Activated CD8-positive, alpha-beta memory T cell treated with anti-CD3 and anti-CD28 coated beads, Interleukin-2, amount 10 ng/mL, durations not matched to agents 7 days and 5 days (primary cell): ENCODE data around the gene JAKMIP1. TPM values are rescaled to one million over a fixed set of nuclear protein-coding genes. Genes with fewer than 3 reads are reported as not detected.

Experiments
- ATAC-seq: fragments of 150-1000 bp; cut with Tn5 transposase; one replicate; pipeline ENCODE4 v1.10.0; 2021; ENCODE audit warnings: moderate library complexity
- CTCF ChIA-PET: fragments of 350-600 bp; sonication (Branson Sonifier 250); formaldehyde crosslinking; loops from one replicate; lab custom pipeline; 2021; ENCODE audit warnings: antibody characterized with exemption; lab: Charles Lee
- DNase-seq: peaks from one replicate; pipeline ENCODE4 v3.0.0-alpha.2; 2020
- H3K27ac Mint-ChIP-seq: one replicate; pipeline ENCODE4 v1.8.0; 2021; ENCODE audit warnings: mild to moderate bottlenecking, mixed read lengths
- H3K27me3 Mint-ChIP-seq: one replicate; pipeline ENCODE4 v1.8.0; 2021; ENCODE audit warnings: mixed read lengths
- H3K36me3 Mint-ChIP-seq: one replicate; pipeline ENCODE4 v1.8.0; 2021; ENCODE audit warnings: mild to moderate bottlenecking, mixed read lengths
- H3K4me1 Mint-ChIP-seq: one replicate; pipeline ENCODE4 v1.8.0; 2021; ENCODE audit warnings: mixed read lengths
- H3K4me3 Mint-ChIP-seq: one replicate; pipeline ENCODE4 v1.8.0; 2021; ENCODE audit warnings: mild to moderate bottlenecking, moderate library complexity, mixed read lengths
- H3K9me3 Mint-ChIP-seq: one replicate; pipeline ENCODE4 v1.8.0; 2022; ENCODE audit warnings: low read depth, mixed read lengths
- total RNA-seq, 2 experiments: library from RNA; stranded (reverse); gene quantifications; one replicate each; pipeline ENCODE4 v1.2.3, GENCODE V29; 2021

The JAKMIP1 gene
- total RNA-seq, 2 experiments from 2014 or later, result 41.7 to 57.8 TPM

DNA sequence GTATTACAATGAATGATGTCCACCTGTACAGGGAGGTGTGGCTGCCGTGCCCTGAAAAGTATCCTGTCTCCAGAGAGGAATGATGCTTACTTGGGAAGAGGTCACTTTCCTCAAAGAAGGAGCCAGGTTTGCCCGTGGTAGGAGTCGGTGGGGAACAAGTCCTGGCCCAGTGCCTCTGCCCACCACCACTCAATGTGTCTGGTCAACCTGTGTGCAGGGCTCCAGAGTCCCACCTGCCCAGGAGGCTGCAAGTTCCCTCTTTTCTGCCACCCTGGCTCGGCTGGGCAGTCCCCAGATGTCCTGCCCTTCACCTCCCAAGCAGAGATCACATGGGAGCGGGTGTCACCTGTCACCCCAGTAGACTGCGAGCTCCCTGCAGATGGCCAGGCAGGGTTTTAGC, 106.7 kb downstream of the JAKMIP1 start:
- no peaks in the 10 kb centered on the region for H3K27me3 Mint-ChIP-seq
- no peak overlapping the region for H3K4me3 Mint-ChIP-seq
- CTCF ChIA-PET, result interaction anchor here (1.3 kb wide), 1 partner anchor 17 kb away, joined by 3 read pairs; no protein-coding TSS in a partner anchor
- H3K36me3 Mint-ChIP-seq, result peaks cover 10% of the 10 kb centered on the region
- no peak overlapping the region for H3K27ac Mint-ChIP-seq
- DNase-seq (no peak), ATAC-seq (no peak)
- no peaks in the 10 kb centered on the region for H3K9me3 Mint-ChIP-seq
- peaks cover 37% of the 10 kb centered on the region for H3K4me1 Mint-ChIP-seq

DNA sequence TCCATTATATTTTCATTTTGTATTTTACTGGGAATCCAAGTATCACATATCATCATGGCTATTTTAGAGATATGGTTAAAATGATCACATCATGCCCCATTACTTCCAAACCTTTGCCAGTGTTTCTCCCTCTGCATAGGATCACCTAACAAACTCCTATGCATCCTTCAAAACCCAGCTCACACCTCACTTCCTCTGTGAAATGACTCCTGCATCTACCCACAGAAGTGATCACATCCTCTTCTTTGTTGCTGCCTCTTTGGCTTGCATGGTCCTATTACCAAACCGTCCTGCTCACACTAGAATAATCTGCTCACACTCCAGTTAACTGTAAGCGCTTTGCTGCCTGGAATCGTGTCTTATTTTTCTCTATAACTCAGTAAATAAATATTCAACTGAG, 107.4 kb downstream of the JAKMIP1 start:
- H3K27me3 Mint-ChIP-seq, result no peaks in the 10 kb centered on the region
- no peak overlapping the region for H3K4me3 Mint-ChIP-seq
- DNase-seq (no peak), ATAC-seq (no peak)
- CTCF ChIA-PET, result interaction anchor here (1.3 kb wide), 1 partner anchor 16 kb away, joined by 3 read pairs; no protein-coding TSS in a partner anchor
- peaks cover 10% of the 10 kb centered on the region for H3K36me3 Mint-ChIP-seq
- no peaks in the 10 kb centered on the region for H3K9me3 Mint-ChIP-seq
- H3K4me1 Mint-ChIP-seq, result peaks cover 37% of the 10 kb centered on the region
- no peak overlapping the region for H3K27ac Mint-ChIP-seq

DNA sequence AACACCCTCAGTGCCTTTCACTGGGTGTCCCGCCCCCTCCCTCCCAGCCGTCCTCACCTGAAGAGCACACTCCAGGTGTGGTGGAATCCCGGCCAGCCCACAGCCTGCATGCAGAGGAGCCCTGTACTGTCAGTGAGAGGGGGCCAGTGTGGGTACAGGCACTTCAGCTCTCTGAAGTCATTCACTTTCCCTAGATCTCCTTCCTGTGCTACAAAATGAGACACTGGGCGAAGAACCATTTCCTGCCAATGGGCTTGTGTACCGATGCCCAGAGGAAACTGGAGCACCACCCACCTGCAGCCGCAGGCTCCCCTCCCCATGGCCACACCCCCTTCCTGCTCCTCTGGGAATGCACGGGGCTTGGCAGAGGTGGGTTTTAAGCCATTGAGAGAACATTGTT, 108.2 kb downstream of the JAKMIP1 start:
- Mint-ChIP-seq H3K9me3 (no peaks in the 10 kb centered on the region), H3K4me3 (no peak overlapping the region), H3K27ac (no peak overlapping the region), H3K4me1 (peaks cover 37% of the 10 kb centered on the region), H3K36me3 (peaks cover 6% of the 10 kb centered on the region), H3K27me3 (no peaks in the 10 kb centered on the region)
- ATAC-seq (peak; percentile 68), DNase-seq (peak; percentile 55)
- CTCF ChIA-PET, result interaction anchor here (1.3 kb wide), 1 partner anchor 159 kb away, joined by 4 read pairs; no protein-coding TSS in a partner anchor

DNA sequence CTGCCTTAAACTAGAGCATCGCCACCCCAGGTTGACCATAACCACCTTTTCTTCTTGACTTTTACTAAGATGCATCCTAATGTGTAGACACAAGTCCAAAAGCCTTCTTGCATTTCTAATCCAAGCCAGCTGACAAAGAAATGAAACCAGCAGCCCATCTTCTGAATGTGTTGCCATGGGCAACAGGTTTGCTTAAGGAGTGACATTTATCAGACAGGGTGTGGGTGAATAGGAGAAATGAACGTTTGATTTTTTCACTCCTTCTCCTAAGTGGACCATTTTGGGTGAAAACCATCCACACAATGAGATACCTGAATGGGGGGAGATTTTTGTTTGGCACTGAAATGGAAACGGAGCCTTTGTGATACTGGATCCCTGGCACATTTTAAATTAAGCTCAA, 109.4 kb downstream of the JAKMIP1 start:
- no peak overlapping the region for H3K4me3 Mint-ChIP-seq
- DNase-seq (no peak), ATAC-seq (no peak)
- CTCF ChIA-PET, result interaction anchor here (1.3 kb wide), 1 partner anchor 160 kb away, joined by 4 read pairs; no protein-coding TSS in a partner anchor
- H3K9me3 Mint-ChIP-seq, result no peaks in the 10 kb centered on the region
- H3K36me3 Mint-ChIP-seq, result peaks cover 6% of the 10 kb centered on the region
- H3K27ac Mint-ChIP-seq, result no peak overlapping the region
- peaks cover 37% of the 10 kb centered on the region for H3K4me1 Mint-ChIP-seq
- H3K27me3 Mint-ChIP-seq, result no peaks in the 10 kb centered on the region

DNA sequence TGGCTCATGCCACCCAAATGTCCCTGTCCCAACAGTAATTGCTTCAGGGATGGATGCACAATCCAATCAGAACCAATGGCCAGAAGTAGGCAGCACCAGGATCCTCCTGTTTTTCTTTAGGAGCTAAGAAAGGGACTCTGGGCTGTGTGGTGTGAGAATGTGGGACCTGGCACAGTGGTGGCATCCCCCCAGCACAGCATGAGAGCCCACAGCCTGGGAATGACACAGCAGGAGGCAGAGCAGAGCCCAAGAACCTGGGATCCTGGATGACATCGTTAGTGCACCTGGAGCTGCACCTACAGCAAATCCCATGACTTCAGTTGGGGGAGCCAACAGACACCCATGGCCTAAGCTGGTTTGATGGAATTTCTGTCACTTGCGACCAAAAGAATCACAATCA, 111.4 kb downstream of the JAKMIP1 start:
- ATAC-seq (no peak), DNase-seq (no peak)
- Mint-ChIP-seq H3K36me3 (peaks cover 10% of the 10 kb centered on the region), H3K27me3 (no peaks in the 10 kb centered on the region), H3K9me3 (no peaks in the 10 kb centered on the region), H3K4me3 (no peak overlapping the region), H3K27ac (no peak overlapping the region), H3K4me1 (peaks cover 31% of the 10 kb centered on the region)
- CTCF ChIA-PET, result interaction anchor here (1.9 kb wide), 1 partner anchor 91 kb away, joined by 4 read pairs; no protein-coding TSS in a partner anchor

DNA sequence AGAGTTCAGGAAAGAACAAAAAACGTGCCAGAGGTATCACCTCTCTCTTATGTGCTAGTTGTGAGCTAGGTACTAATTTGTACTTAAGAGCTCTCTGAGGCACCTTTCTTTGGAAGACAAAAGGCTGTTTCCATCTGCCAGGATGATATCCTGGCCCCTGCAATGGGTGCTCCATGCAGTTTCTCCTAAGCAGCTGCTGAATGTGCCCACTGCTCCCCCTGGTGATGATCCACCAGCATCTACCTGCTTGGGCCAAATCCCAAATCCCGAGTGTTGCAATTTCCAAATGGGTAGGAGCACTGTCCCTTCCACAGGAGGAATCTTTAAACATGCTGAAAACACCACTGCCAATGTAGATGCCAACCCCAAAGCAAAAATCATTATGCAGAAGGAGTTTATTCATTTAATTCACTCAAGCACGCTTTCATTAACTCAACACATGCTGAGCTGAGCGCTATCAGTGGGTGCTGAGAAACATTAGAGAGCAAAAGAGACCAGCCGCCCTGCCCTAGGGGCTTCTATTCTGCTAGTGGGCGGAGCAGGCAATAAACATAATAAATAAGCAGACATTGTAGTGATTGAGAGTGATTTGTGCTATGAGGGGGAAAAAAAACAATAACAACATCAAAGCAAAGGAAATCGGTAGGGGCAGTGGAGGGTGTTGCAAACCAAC, 112.5 kb downstream of the JAKMIP1 start:
- no peak for ATAC-seq

DNA sequence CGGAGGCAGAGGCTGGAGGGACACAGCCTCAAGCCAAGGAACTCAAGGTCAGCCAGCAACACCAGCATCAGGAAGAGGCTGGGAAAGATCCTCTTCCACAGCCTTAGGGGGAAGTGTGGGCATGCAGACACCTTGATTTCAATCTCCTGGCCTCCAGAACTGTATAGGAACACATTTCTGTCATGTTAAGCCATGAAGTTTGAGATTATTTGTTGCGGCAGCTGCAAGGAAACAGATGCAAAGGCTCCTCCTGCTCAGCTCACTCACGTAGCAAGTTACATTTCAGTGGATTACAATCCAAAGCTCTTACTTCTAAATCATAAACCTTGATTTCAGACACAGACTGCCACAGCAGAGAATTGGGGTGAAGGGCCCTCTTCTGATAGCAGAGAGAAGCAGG, 113.5 kb downstream of the JAKMIP1 start:
- DNase-seq (no peak), ATAC-seq (no peak)
- Mint-ChIP-seq H3K36me3 (peaks cover 16% of the 10 kb centered on the region), H3K4me1 (peaks cover 11% of the 10 kb centered on the region), H3K4me3 (no peak overlapping the region), H3K9me3 (no peaks in the 10 kb centered on the region), H3K27ac (no peak overlapping the region), H3K27me3 (no peaks in the 10 kb centered on the region)
- CTCF ChIA-PET, result no interaction called here

More for the DNA sequence above, 112.5 kb downstream of the JAKMIP1 start:
- Mint-ChIP-seq H3K4me1 (peaks cover 21% of the 10 kb centered on the region), H3K36me3 (peaks cover 9% of the 10 kb centered on the region), H3K9me3 (no peaks in the 10 kb centered on the region), H3K27me3 (no peaks in the 10 kb centered on the region), H3K27ac (no peak overlapping the region), H3K4me3 (no peak overlapping the region)
- CTCF ChIA-PET, result interaction anchor here (1.9 kb wide), 1 partner anchor 89 kb away, joined by 4 read pairs; no protein-coding TSS in a partner anchor
- DNase-seq, result no peak

DNA sequence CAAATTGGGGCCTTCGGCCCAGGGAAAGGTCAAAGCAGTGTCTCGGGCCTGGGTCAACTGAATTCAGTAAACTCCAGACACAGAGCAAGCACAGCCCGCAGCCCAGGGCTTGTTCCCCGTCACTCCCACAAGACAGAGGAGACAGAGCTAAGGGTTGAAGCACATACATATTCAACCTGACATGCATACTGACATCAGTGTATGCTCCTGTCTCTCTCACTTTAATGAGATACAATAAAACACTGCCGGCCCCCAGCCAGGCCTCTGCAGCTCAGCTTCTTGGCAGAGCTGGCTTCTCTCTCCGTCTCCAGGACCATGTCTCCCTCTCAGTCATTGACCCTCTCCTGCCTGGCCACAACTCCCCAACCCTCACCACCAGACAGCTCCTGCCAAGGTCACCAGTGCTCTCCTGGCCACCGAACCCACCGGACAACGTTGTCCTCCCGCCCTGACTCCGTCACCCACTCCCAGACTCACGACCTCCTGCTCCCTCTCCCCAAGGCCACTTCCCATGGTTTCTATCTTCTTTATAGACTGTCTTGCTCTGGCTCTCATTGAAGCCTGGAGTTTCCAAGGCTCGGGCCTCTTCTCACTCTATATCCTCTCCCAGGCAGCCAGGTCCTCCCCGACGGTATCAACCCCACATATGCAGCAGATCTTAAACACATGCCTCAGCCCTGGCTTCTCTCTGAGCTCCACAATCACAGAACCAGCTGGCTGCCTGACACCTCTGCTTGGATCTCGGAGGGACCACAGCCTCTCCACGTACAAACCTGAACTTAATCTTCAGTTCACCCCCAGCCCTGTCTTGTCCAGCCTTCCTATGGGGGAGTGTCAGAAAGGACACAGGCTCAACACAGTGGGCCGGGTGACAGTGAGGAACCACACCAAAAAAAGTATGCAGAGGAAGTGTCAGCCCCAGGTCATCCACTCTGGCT, 114.4 kb downstream of the JAKMIP1 start:
- CTCF ChIA-PET, result no interaction called here
- H3K36me3 Mint-ChIP-seq, result peaks cover 25% of the 10 kb centered on the region
- H3K4me3 Mint-ChIP-seq, result no peak overlapping the region
- DNase-seq (no peak), ATAC-seq (no peak)
- no peak overlapping the region for H3K27ac Mint-ChIP-seq
- H3K4me1 Mint-ChIP-seq, result peaks cover 6% of the 10 kb centered on the region
- H3K27me3 Mint-ChIP-seq, result no peaks in the 10 kb centered on the region
- H3K9me3 Mint-ChIP-seq, result no peaks in the 10 kb centered on the region

DNA sequence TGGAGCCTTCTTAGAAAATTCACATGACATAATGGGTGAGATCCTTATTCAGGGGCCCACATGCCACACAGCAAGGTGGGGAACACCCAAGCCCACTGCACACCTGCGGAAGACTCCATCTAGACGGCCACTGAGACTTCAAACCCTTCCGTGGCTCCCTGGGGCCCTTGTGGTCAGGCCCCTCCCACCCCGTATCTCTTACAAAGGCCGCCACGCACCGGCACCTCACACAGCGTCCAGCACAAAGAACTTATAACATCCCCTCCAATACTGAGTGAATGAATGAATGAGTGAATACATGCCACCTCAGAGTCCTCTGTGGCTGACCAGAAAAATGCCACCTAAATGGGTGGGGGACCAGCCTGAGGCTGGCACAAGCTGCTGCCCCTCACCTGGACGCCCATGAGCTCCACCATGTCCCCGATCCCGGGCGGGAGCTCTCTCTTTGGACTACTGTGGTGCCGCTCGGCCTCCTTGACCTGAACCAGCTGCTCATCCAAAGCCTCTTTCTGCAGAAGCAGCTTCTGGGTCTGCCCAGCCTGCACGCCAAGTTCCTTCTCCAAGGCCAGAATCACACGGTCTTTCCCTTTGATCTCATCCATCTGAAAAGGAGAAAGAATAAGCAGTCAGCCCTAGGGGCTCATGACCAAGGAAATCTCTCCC, 115.2 kb downstream of the JAKMIP1 start:
- DNase-seq (no peak), ATAC-seq (no peak)
- Mint-ChIP-seq H3K9me3 (no peaks in the 10 kb centered on the region), H3K27ac (no peak overlapping the region), H3K4me3 (no peak overlapping the region), H3K36me3 (peaks cover 33% of the 10 kb centered on the region), H3K4me1 (no peaks in the 10 kb centered on the region), H3K27me3 (no peaks in the 10 kb centered on the region)
- CTCF ChIA-PET, result no interaction called here

DNA sequence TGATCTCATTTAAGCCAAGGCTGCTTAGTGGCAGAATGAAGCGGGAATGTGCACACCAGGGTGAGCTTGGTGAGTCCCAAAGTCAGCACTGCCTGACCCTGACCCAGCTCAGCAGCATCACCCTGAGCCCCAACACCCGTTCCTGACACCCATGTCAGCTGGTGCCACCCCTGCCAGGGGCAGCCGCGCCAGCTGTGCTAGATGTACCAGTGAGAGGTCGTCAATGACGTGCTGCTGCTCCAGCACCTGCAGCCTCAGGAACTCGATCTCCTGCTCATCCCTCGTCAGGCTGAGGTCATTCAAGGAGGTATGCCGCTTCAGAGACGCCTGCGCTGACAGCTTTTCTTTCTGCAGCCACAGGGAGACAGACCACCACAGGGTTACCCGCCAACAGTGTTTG, 120.4 kb downstream of the JAKMIP1 start:
- H3K4me1 Mint-ChIP-seq, result no peaks in the 10 kb centered on the region
- CTCF ChIA-PET, result interaction anchor here (1.1 kb wide), 1 partner anchor 46 kb away, joined by 3 read pairs; no protein-coding TSS in a partner anchor
- ATAC-seq, result no peak
- no peaks in the 10 kb centered on the region for H3K9me3 Mint-ChIP-seq
- no peaks in the 10 kb centered on the region for H3K27me3 Mint-ChIP-seq
- no peak overlapping the region for H3K4me3 Mint-ChIP-seq
- DNase-seq, result no peak
- H3K27ac Mint-ChIP-seq, result no peak overlapping the region
- peaks cover 55% of the 10 kb centered on the region for H3K36me3 Mint-ChIP-seq

DNA sequence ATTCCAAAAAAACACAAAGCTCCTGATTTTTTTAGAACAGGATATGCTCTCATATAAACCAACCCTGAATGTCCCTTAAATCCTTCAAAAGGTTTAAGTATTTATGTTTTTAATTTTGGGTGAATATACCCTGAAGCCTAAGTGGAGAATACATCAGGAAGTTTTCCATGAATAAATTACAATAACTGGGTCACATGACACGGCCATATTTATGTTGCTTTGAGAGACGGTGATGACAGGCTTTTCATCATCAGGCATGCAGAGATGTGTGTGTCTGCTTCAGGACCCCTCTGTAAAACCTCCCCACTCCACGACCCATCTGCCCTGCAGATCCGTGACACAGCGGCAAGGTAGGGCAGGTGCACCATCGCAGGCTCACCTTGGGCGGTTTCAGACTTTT, 121.8 kb downstream of the JAKMIP1 start:
- Mint-ChIP-seq H3K9me3 (no peaks in the 10 kb centered on the region), H3K36me3 (peaks cover 51% of the 10 kb centered on the region), H3K27me3 (no peaks in the 10 kb centered on the region), H3K27ac (no peak overlapping the region), H3K4me3 (no peak overlapping the region), H3K4me1 (no peaks in the 10 kb centered on the region)
- DNase-seq (no peak), ATAC-seq (no peak)
- CTCF ChIA-PET, result interaction anchor here (2.2 kb wide), 1 partner anchor 80 kb away, joined by 8 read pairs; no protein-coding TSS in a partner anchor

DNA sequence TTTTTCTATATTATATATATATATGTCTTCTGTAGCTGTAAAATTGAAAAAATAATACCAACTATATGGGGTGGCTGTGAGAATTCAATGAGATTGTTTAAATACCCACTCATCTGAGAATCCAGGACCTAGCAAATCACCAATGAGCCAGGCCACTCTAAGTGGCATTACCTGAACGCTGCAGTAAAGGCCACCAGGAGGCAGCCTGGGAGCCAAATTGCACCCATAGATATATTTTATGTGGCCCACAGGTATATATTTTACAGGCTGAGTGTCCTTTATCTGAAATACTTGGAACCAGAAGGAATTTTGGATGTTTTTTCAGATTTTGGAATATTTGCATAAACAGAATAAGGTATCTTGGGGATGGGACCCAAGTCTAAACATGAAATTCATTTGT, 124.0 kb downstream of the JAKMIP1 start:
- H3K36me3 Mint-ChIP-seq, result peaks cover 44% of the 10 kb centered on the region

DNA sequence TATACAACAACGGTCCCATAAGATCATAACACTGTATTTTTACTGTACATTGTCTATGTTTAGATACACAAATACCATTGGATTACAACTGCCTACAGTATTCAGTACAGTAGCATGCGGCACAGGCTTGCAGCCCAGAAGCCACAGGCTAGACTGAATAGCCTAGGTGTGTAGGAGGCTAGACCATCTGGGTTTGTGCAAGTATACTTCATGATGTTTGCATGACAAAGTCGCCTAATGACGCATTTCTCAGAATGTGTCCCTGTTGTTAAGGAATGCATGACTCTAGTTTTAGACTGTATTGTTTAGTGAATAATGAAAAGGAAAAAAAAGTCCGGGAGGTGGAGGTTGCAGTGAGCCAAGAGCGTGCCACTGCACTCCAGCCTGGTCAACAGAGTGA, 125.6 kb downstream of the JAKMIP1 start:
- CTCF ChIA-PET, result interaction anchor here (1.2 kb wide), 1 partner anchor 176 kb away, joined by 3 read pairs; no protein-coding TSS in a partner anchor
- Mint-ChIP-seq H3K27me3 (no peaks in the 10 kb centered on the region), H3K9me3 (no peaks in the 10 kb centered on the region), H3K4me1 (no peaks in the 10 kb centered on the region), H3K4me3 (no peak overlapping the region), H3K27ac (no peak overlapping the region), H3K36me3 (peaks cover 30% of the 10 kb centered on the region)
- DNase-seq (no peak), ATAC-seq (no peak)

More for the DNA sequence above, 124.0 kb downstream of the JAKMIP1 start:
- no peak for DNase-seq
- no peaks in the 10 kb centered on the region for H3K9me3 Mint-ChIP-seq
- H3K27me3 Mint-ChIP-seq, result no peaks in the 10 kb centered on the region
- H3K4me3 Mint-ChIP-seq, result no peak overlapping the region
- CTCF ChIA-PET, result no interaction called here
- no peaks in the 10 kb centered on the region for H3K4me1 Mint-ChIP-seq
- ATAC-seq, result no peak
- no peak overlapping the region for H3K27ac Mint-ChIP-seq
